ENCODE results near the gene HOXC12. TPM values are rescaled to one million over a fixed set of nuclear protein-coding genes. Genes with fewer than 3 reads are reported as not detected.

The HOXC12 gene
- polyA plus RNA-seq, 1 of the 3 experiments (the other 2 are of a cell fraction), result not detected

- Histone ChIP-seq H3K36me3 (replicated peaks in 1 of 2; ENCODE audit: control insufficient read depth in 1 of 2, insufficient read depth in 2 of 2, low read length in 1 of 2) (no peaks in the 10 kb centered on the region), H3K27ac (ENCODE audit: low read depth in 2 of 2, low read length in 1 of 2) (no peak overlapping the region), H3K9ac (no peak overlapping the region), H4K20me1 (ENCODE audit: insufficient read depth) (no peaks in the 10 kb centered on the region), H3K4me1 (ENCODE audit: control insufficient read depth in 1 of 2, insufficient read depth in 2 of 2, low read depth in 1 of 2, low read length in 1 of 2) (no peaks in the 10 kb centered on the region), H3F3A (replicated peaks; ENCODE audit: insufficient read depth) (no peaks in the 10 kb centered on the region), H2AFZ (ENCODE audit: low read depth) (no peak overlapping the region), H3K9me2 (no peaks in the 10 kb centered on the region), H3K9me3 (no peaks in the 10 kb centered on the region), H3K79me2 (ENCODE audit: insufficient read depth) (no peaks in the 10 kb centered on the region), H3K4me2 (no peak overlapping the region), H3K4me3 (ENCODE audit: low read depth in 2 of 2, low read length in 1 of 2) (no peak overlapping the region), H3K27me3 (ENCODE audit: insufficient read depth) (peaks cover 51% of the 10 kb centered on the region)
- POLR2A ChIA-PET, result no interaction called here
- CTCF ChIA-PET, result interaction anchor here (1.3 kb wide), 1 partner anchor 215 kb away, joined by 6 read pairs; no protein-coding TSS in a partner anchor
- TF ChIP-seq RXRA (IDR thresholded peaks at IDR 0.05; ENCODE audit: borderline replicate concordance, low read depth) (no peak), TCF12 (IDR thresholded peaks at IDR 0.05) (no peak), YY1 (IDR thresholded peaks at IDR 0.05; ENCODE audit: low read depth) (no peak), NRF1 (IDR thresholded peaks at IDR 0.05; ENCODE audit: low read depth, low read length) (no peak), JUND (IDR thresholded peaks at IDR 0.05) (no peak)
- 19% methylated on average over 5 of the region's 5 CpGs for WGBS (ENCODE audit: low lambda C conversion rate)
- no peak for DNase-seq
Measured at GRCh38 chr12:53916788-53917655, 37.7 kb upstream of the HOXC12 start.

DNA sequence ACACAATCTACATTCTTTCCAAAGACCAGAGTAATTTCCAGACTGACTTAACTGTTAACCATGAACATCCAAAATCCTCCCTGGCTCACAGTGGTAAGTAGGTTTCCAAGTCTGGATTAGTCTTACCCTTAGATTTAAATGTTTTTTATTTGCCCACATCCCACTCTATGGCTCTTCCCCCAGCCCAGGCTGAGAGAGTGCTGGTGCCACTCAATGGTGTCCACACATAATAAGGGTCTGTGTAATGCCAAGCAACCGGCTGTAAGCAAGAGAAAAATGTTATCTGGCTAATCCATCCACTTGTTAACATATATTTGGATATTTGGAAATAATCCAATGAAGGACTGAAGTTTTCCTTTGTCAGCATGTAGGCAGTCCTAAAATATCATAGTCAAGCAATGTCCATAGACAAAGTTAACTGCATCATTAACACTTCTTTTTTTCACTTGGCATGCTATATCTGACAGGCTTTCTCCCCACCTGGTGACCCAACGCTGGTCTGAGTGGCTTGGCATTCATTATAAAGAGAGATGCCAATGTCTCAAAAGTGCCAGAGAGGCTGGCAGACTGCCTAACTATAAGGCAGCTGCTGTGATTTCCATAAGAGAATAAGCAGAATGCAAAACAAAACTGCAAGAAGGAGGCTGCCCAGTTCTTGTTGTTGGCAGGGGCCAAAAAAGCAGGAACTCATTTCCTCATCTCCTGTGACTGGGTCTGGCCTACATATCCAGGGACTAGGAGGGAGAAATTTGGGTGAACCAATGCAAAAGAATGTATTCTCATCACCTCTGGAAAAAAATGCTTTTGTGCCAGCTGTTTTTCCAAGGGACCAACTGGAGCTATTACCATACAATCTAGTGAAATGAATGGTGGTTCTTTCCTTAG is 29.9 kb upstream of the HOXC12 start:
- Histone ChIP-seq H3K36me3 (replicated peaks in 1 of 2; ENCODE audit: control insufficient read depth in 1 of 2, insufficient read depth in 2 of 2, low read length in 1 of 2) (no peaks in the 10 kb centered on the region), H3K27ac (ENCODE audit: low read depth in 2 of 2, low read length in 1 of 2) (no peak overlapping the region), H3F3A (replicated peaks; ENCODE audit: insufficient read depth) (no peaks in the 10 kb centered on the region), H3K9me2 (no peaks in the 10 kb centered on the region), H2AFZ (ENCODE audit: low read depth) (no peak overlapping the region), H3K4me3 (ENCODE audit: low read depth in 2 of 2, low read length in 1 of 2) (no peak overlapping the region), H4K20me1 (ENCODE audit: insufficient read depth) (no peaks in the 10 kb centered on the region), H3K4me1 (ENCODE audit: control insufficient read depth in 1 of 2, insufficient read depth in 2 of 2, low read depth in 1 of 2, low read length in 1 of 2) (no peaks in the 10 kb centered on the region), H3K79me2 (ENCODE audit: insufficient read depth) (no peaks in the 10 kb centered on the region), H3K9me3 (no peaks in the 10 kb centered on the region), H3K4me2 (no peak overlapping the region), H3K9ac (no peak overlapping the region), H3K27me3 (ENCODE audit: insufficient read depth) (peaks cover 69% of the 10 kb centered on the region)
- CTCF ChIA-PET, result interaction anchor here (1.5 to 1.7 kb wide), 2 partner anchors 14 to 16 kb away, joined by 4 to 5 read pairs; partner anchors contain the start of gene HOXC13
- TF ChIP-seq EP300 (IDR thresholded peaks at IDR 0.05; ENCODE audit: borderline replicate concordance in 1 of 2, low read depth in 1 of 2, low read length in 1 of 2) (no peak), TCF12 (IDR thresholded peaks at IDR 0.05) (no peak), FOXJ3 (CRISPR knock-in tag; IDR thresholded peaks at IDR 0.05) (no peak), TAF1 (IDR thresholded peaks at IDR 0.05; ENCODE audit: borderline replicate concordance, low read depth, low read length) (no peak), RFX5 (IDR thresholded peaks at IDR 0.05; ENCODE audit: low read length) (no peak)
- TF ChIP-seq, protein P1, sequence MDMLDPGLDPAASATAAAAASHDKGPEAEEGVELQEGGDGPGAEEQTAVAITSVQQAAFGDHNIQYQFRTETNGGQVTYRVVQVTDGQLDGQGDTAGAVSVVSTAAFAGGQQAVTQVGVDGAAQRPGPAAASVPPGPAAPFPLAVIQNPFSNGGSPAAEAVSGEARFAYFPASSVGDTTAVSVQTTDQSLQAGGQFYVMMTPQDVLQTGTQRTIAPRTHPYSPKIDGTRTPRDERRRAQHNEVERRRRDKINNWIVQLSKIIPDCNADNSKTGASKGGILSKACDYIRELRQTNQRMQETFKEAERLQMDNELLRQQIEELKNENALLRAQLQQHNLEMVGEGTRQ (IDR thresholded peaks at IDR 0.05; ENCODE audit: borderline replicate concordance, low read depth, low read length), result no peak
- no peak for DNase-seq
- POLR2A ChIA-PET, result no interaction called here
- 5% methylated on average over 2 of the region's 2 CpGs for WGBS (ENCODE audit: low lambda C conversion rate)
